ENCODE measurements around the gene ADAMTS20.

GRCh38 chr12:43331935-43332334, 220.1 kb downstream of the ADAMTS20 start:
- no peak for TF ChIP-seq EZH2 (IDR thresholded peaks at IDR 0.05; ENCODE audit: low read length, missing control alignments)
- TF ChIP-seq CTCF (conservative IDR thresholded peaks at IDR 0.05 in 1 of 2, IDR thresholded peaks at IDR 0.05 in 1 of 2; ENCODE audit: low read depth in 1 of 2, low read length in 2 of 2): no peak

All from fibroblast of lung (primary cell).